Liver (tissue), 9 donors: ENCODE data around the gene DPT. TPM values are rescaled to one million over a fixed set of nuclear protein-coding genes. Genes with fewer than 3 reads are reported as not detected.

Source experiments
- DNase-seq: peaks from one replicate; pipeline ENCODE4 v3.0.0-alpha.2; 2017; ENCODE audit warnings: low spot score
- H3K27ac ChIP-seq, 2 donors: one replicate each; pipeline ENCODE4 v1.7.0; 2013; ENCODE audit warnings: inconsistent platforms in 2 of 2, low read length in 2 of 2, control low read depth in 1 of 2, low read depth in 1 of 2, mild to moderate bottlenecking in 1 of 2
- H3K27me3 ChIP-seq, 4 donors: one replicate each; pipeline versions ENCODE4 v1.6.1 to v1.7.0; 2013; ENCODE audit warnings: low read length in 3 of 4, inconsistent platforms in 1 of 4, mild to moderate bottlenecking in 1 of 4, moderate library complexity in 1 of 4; ENCODE audit not compliant: control insufficient read depth in 4 of 4, insufficient read depth in 4 of 4
- H3K36me3 ChIP-seq, 4 donors: one replicate each; pipeline versions ENCODE4 v1.6.1 to v1.7.0; 2013; ENCODE audit warnings: low read length in 3 of 4, mild to moderate bottlenecking in 3 of 4, low read depth in 1 of 4, moderate library complexity in 1 of 4; ENCODE audit not compliant: control insufficient read depth in 4 of 4, insufficient read depth in 3 of 4
- H3K4me1 ChIP-seq, 4 donors: one replicate each; pipeline versions ENCODE4 v1.6.1 to v1.7.0; 2013; ENCODE audit warnings: low read length in 3 of 4, mild to moderate bottlenecking in 3 of 4, moderate library complexity in 1 of 4; ENCODE audit not compliant: control insufficient read depth in 4 of 4, insufficient read depth in 4 of 4
- H3K4me3 ChIP-seq, 3 donors: one replicate each; pipeline versions ENCODE4 v1.6.1 to v1.7.0; 2013; ENCODE audit warnings: low read length in 3 of 3, control low read depth in 1 of 3, low read depth in 1 of 3, mild to moderate bottlenecking in 1 of 3
- H3K9ac ChIP-seq, 2 donors: one replicate each; pipeline ENCODE4 v1.7.0; 2013; ENCODE audit warnings: low read length in 2 of 2, mild to moderate bottlenecking in 2 of 2, moderate library complexity in 2 of 2, control low read depth in 1 of 2, low read depth in 1 of 2
- H3K9me3 ChIP-seq, 4 donors: one replicate each; pipeline versions ENCODE4 v1.6.1 to v1.7.0; 2013; ENCODE audit warnings: low read length in 3 of 4; ENCODE audit not compliant: control insufficient read depth in 4 of 4
- ATF3 ChIP-seq: IDR thresholded peaks from 2 replicates; pipeline ENCODE4 v1.6.1; 2016; ENCODE audit warnings: antibody characterized with exemption
- CTCF ChIP-seq: fragments of 150-350 bp; IDR thresholded peaks from 2 replicates; pipeline ENCODE4 v1.5.1; 2017; ENCODE audit warnings: improper control_type of control experiment, low read depth, low read length; ENCODE audit not compliant: missing input control
- EGR1 ChIP-seq, 2 donors: IDR thresholded peaks; 2 replicates each; pipeline ENCODE4 v1.6.1; 2016 to 2018; ENCODE audit warnings: antibody characterized with exemption in 2 of 2, low read depth in 2 of 2
- FOXA1 ChIP-seq: IDR thresholded peaks from 2 replicates; pipeline ENCODE4 v1.6.1; 2016; ENCODE audit warnings: antibody characterized with exemption
- FOXA2 ChIP-seq: IDR thresholded peaks from 2 replicates; pipeline ENCODE4 v1.6.1; 2016; ENCODE audit warnings: antibody characterized with exemption
- GABPA ChIP-seq, 2 donors: IDR thresholded peaks in 1 of 2; conservative IDR thresholded peaks in 1 of 2; 2 replicates each; pipeline ENCODE4 v1.6.1; 2016; ENCODE audit warnings: antibody characterized with exemption in 2 of 2, mild to moderate bottlenecking in 1 of 2, moderate library complexity in 1 of 2
- HNF4G ChIP-seq: IDR thresholded peaks from 2 replicates; pipeline ENCODE4 v1.6.1; 2016; ENCODE audit warnings: antibody characterized with exemption
- JUND ChIP-seq, 2 donors: IDR thresholded peaks; 2 replicates each; pipeline ENCODE4 v1.6.1; 2016; ENCODE audit warnings: antibody characterized with exemption in 2 of 2
- MAX ChIP-seq: IDR thresholded peaks from 2 replicates; pipeline ENCODE4 v1.6.1; 2016; ENCODE audit warnings: antibody characterized with exemption
- RAD21 ChIP-seq, 2 donors: IDR thresholded peaks; 2 replicates each; pipeline ENCODE4 v1.6.1; 2016; ENCODE audit warnings: antibody characterized with exemption in 2 of 2, mild to moderate bottlenecking in 2 of 2
- REST ChIP-seq: IDR thresholded peaks from 2 replicates; pipeline ENCODE4 v1.6.1; 2016; ENCODE audit warnings: antibody characterized with exemption, mild to moderate bottlenecking
- RXRA ChIP-seq, 2 donors: IDR thresholded peaks; 2 replicates each; pipeline ENCODE4 v1.6.1; 2017 to 2018; ENCODE audit warnings: antibody characterized with exemption in 2 of 2, mild to moderate bottlenecking in 1 of 2
- SP1 ChIP-seq: IDR thresholded peaks from 2 replicates; pipeline ENCODE4 v1.6.1; 2018; ENCODE audit warnings: antibody characterized with exemption, mild to moderate bottlenecking
- TAF1 ChIP-seq: conservative IDR thresholded peaks from 2 replicates; pipeline ENCODE4 v1.6.1; 2016; ENCODE audit warnings: antibody characterized with exemption, mild to moderate bottlenecking
- YY1 ChIP-seq: IDR thresholded peaks from 2 replicates; pipeline ENCODE4 v1.6.1; 2016; ENCODE audit warnings: antibody characterized with exemption, mild to moderate bottlenecking
- ZBTB33 ChIP-seq: IDR thresholded peaks from 2 replicates; pipeline ENCODE4 v1.6.1; 2016; ENCODE audit warnings: antibody characterized with exemption
- WGBS: extraction: QIAGEN DNeasy Blood & Tissue Kit; methylation state at CpG from one replicate; pipeline ENCODE4 v1.1.7; 2013; 5-methylcytosine and 5-hydroxymethylcytosine counted together
- polyA plus RNA-seq, 2 donors: library from polyadenylated mRNA; stranded (reverse) in 1 of 2; unstranded in 1 of 2; fragments of 200-250 nt in 1 of 2; fragments of >200 nt in 1 of 2; fragmentation: Nextera tagmentation in 1 of 2; extraction: Ambion mirVana in 1 of 2; gene quantifications; one replicate each; pipeline versions ENCODE4 v1.2.1 to v1.2.3, GENCODE V29; 2013 to 2015
- total RNA-seq, 2 donors: library from RNA; depleted of rRNA; stranded (reverse); fragments of >200 nt; gene quantifications; one replicate each; pipeline ENCODE4 v1.2.3, GENCODE V29; 2014
- donor health status: healthy.
- donor health status: healthy.
- donor health status: healthy.
- donor health status: healthy.
- donor health status: healthy.

The DPT gene
- total and polyA plus RNA-seq, 4 donors = 0.42 to 5.0 (median 3.0) TPM

DNA sequence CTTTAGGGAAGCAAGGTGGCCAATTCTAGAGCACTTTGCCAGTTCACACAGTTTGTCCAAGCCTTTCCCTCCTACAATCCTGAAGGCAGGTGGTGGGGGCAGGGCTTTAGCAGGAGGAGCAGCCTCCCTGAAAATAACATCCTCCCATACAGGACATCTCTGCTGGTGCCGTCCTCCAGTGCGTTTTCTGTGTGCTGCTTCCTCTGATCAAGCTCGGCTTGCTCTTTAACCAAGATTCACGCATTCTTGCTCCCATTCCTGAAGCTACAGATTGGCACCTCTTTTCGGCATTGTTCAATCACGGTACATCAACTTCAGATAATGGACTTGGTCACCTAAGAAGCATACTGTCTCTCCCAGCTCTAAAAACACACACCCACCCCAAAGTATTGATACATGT, 7.5 kb upstream of the DPT start:
- no peak overlapping the region for H3K9ac ChIP-seq
- H3K4me1 ChIP-seq = peaks cover 0 to 11% (median 6%) of the 10 kb centered on the region in 4 donors
- DNase-seq = no peak
- H3K36me3 ChIP-seq = no peaks in the 10 kb centered on the region
- H3K27ac ChIP-seq = no peak overlapping the region
- 85% methylated on average over 6 of the region's 6 CpGs for WGBS
- no peak overlapping the region for H3K4me3 ChIP-seq
- no peaks in the 10 kb centered on the region for H3K27me3 ChIP-seq
- TF ChIP-seq RAD21 (IDR thresholded peaks at IDR 0.05) = no peak
- no peak for TF ChIP-seq ZBTB33
- no peak for TF ChIP-seq YY1
- no peak for TF ChIP-seq EGR1 (IDR thresholded peaks at IDR 0.05; ENCODE audit: low read depth in 2 of 2)
- TF ChIP-seq FOXA1 = no peak
- no peak for TF ChIP-seq GABPA (IDR thresholded peaks at IDR 0.05 in 1 of 2, conservative IDR thresholded peaks at IDR 0.05 in 1 of 2)
- no peak for TF ChIP-seq HNF4G
- no peak for TF ChIP-seq SP1
- no peak for TF ChIP-seq TAF1
- no peak for TF ChIP-seq CTCF
- no peak for TF ChIP-seq RXRA (IDR thresholded peaks at IDR 0.05)
- no peak for TF ChIP-seq ATF3
- no peak for TF ChIP-seq MAX
- TF ChIP-seq FOXA2 = no peak
- no peaks in the 10 kb centered on the region for H3K9me3 ChIP-seq

- DNase-seq = no peak
- H3K27ac ChIP-seq = no peak overlapping the region
- WGBS = 76% methylated on average over 5 of the region's 5 CpGs
- TF ChIP-seq EGR1 (IDR thresholded peaks at IDR 0.05; ENCODE audit: low read depth in 2 of 2) (no peak), JUND (IDR thresholded peaks at IDR 0.05) (no peak), RXRA (IDR thresholded peaks at IDR 0.05) (no peak), ZBTB33 (no peak), MAX (no peak), ATF3 (no peak), FOXA2 (no peak), HNF4G (no peak), REST (no peak), FOXA1 (no peak), RAD21 (IDR thresholded peaks at IDR 0.05) (no peak)
- H3K4me3 ChIP-seq = no peak overlapping the region
- H3K27me3 ChIP-seq = no peaks in the 10 kb centered on the region
- no peaks in the 10 kb centered on the region for H3K36me3 ChIP-seq
- peaks cover 0 to 11% (median 6%) of the 10 kb centered on the region in 4 donors for H3K4me1 ChIP-seq
- H3K9me3 ChIP-seq = no peaks in the 10 kb centered on the region
- no peak overlapping the region for H3K9ac ChIP-seq
These were observed 7.0 kb upstream of the DPT start for GRCh38 chr1:168735974-168736373.
